NCI-H2081 (cell line): Measurements from ENCODE around the gene MKKS.
"Not testable (repeated sequence)": the region's sequence is repeated elsewhere in the genome, so short reads cannot be mapped to it uniquely, and the experiment has no call there.

Experiments used
- DNase-seq, 2 experiments: peaks; one replicate each; lab custom pipeline; 2025; lab: John Stamatoyannopoulos, UW

Gene MKKS

GRCh38 chr20:10412591-10413408 is 21.2 kb downstream of the MKKS start:
- DNase-seq: no peak

GRCh38 chr20:10411673-10412072 is 22.3 kb downstream of the MKKS start:
- DNase-seq: no peak

DNA sequence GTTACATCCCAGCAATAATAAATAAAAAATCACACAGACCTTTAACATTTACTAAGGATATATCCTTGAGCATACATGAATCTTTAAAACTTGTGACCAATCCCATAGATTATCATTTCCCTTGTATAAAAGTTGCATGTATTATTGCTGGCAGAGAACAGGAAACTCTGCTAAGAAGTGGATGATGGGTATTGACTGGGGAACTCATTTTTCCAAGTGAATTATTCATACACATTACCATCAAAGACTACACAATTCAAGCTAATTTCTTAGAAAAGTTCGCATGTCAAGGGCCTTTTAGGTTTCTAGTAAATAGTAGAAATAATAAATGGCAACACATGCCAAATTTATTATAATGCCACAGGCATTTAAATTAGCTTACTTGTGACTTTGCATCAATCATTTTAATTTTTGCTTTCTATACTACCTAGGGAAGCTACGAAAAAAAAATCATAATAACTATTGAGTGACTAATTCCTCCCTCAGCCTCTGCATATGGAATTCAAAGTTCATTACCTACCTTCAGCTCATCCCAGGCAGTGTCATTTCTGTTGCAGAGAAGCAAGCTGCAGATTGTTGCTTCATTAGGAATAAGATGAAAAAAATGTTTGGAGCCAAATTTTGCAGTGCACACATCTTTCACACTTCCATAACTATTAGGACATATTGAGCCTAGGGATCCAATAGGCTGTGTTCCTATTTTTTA is 25.8 kb downstream of the MKKS start:
- no peak for DNase-seq

- no peak for DNase-seq
These were observed 29.0 kb downstream of the MKKS start for GRCh38 chr20:10404959-10405530.

DNA sequence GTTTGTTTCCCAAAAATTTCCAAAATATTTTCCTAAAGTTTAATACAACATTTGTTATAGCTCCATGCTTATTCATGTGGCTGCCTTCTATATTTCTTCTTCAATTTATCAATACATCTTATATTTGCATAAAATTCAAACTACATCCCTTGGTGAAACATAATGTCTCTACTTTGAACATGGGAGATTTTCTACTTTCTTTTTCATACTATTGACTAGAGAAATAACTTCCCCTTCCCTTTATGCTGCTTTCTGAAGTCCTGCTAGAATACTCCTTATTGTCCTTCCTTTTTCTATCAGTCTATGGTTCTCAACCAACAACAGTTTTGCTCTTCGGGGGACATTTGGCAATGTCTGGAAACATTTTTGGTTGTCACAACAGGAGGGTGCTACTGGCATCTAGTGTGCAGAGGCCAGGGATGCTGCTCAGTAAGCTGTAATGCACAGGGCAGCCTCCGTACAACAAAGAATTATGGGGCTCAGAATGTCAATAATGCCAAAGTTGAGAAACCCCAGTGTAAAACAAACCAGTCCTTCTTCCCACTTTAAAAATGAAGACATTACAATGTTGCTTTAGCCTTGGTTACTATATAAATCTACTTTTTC is 29.9 kb downstream of the MKKS start:
- no peak for DNase-seq

DNA sequence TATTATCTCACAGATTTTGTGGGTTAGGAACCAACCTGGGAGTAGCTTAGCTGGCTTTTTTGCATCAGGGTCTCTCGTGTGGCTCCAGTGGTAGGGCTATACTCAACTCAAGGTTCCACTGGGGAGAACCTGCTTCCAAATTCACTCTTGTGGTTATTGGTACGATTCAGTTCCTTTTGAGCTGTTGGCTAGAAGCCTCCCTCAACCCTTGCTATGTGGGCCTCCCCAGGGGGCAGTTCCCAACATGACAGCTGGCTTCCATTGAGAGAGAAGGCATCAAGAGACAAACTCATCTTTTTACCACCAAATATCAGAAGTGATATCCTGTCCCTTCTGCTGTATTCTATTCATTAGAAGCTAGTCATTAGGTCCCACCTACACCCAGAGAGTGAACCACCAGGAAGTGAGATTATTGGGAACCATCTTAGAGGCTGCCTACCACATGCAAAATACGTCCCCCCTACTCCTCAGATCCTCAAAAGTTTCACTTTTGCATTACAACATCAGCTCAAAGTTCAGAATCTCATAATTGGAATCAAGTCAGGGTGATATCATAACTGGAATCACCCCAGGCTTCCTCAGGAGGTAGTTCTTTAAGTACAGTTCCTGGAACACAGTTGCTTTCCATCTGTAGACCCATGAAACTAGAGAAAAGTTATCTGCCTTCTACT is 30.9 kb downstream of the MKKS start:
- no peak for DNase-seq

GRCh38 chr20:10398834-10399369 is 35.1 kb downstream of the MKKS start:
- no peak for DNase-seq

GRCh38 chr20:10394752-10395151 is 39.3 kb downstream of the MKKS start:
- DNase-seq: not testable (repeated sequence)

DNA sequence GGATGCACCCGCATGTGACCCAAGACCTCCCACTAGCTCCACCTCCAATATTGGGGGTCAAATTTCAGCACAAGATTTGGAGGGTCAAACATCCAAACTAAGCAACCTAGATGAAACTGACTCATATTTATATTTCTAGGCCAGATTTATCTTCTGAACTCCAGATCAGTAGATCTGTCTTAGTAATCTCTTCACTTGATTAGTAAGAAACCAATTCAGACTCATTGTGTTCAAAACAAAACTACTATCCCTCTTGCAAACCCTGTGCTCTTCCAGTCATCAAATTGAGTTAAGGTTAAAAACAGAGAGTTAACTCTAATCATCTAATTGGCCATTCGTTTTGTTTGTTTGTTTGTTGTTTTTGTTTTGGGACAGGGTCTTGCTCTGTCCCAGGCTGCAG is 43.3 kb downstream of the MKKS start:
- no peak for DNase-seq

DNA sequence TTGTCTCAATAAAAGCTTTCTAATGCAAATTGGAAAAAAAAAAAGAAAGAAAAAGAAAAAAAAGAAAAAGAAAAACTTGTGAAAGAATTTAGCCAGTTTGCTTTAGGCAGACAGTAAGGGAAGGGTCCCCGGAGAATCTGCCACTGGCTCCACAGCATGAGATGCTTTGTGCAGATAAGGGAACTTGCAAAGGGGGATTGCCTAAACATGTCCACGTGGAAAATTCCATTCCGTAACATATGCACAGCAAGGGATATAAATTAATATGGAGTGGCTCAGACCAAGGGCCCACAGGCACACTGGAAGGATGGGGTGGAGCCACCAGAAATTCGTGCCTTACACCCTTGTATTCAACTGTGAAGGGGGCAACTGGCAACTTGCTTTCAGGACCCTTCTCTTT is 45.4 kb downstream of the MKKS start:
- no peak for DNase-seq

- DNase-seq: no peak
These were observed 46.3 kb downstream of the MKKS start for GRCh38 chr20:10387686-10388085.

- no peak for DNase-seq
These were observed 48.0 kb downstream of the MKKS start for GRCh38 chr20:10385850-10386544.

GRCh38 chr20:10381477-10381876 is 52.5 kb downstream of the MKKS start:
- no peak for DNase-seq

- DNase-seq: no peak
These were observed 54.3 kb downstream of the MKKS start for GRCh38 chr20:10379761-10380160.

DNA sequence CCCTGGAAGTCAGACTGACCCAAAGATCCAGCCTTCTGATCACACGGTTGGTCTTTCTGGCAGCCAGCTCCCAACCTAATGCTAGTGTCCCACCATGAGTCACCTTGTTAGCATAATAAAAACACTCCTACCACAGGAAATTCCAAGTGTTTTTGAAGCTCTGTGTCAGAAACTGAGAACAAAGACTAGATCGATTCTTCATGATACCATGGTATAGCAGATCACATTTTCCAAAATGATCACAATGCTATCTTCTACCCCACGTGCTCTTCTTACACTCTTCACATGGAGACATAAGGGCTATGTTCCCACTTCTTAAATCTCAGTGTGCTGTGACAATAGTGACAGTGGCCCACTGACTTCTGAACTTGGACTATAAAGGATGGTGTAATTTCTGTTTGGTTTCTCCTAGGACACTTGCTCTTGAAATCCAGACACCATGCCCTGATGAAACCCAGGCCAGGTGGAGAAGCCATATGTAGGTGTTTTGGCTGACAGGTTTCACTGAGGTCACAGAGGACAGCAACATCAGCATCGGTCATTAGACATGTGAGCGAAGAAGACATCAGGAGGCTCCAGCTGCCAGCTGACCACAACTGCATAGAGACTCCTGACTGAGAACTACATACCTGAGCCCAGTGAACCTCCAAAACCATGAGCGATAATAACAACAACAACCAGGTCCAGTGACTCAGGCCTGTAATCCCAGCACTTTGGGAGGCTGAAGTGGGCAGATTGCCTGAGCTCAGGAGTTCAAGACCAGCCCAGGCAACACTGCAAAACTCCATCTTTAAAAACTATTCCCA is 57.5 kb downstream of the MKKS start:
- DNase-seq: no peak

DNA sequence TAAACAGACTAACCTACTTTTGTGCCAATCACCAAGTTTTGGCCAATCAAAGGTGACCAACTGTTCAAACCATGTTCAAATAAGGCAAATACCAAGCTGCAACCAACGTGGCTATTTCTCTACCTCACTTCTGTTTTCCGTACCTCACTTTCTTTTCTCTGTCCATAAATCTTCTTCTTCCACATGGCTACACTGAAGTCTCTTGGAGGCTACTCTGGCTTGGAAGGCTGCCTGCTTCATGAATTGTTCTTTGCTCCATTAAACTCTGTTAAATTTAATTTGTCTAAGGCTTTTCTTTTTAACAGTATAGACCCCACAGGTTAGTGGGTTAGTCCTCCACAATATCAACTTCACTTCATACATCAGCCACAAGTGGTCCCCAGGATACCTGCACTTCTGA is 58.8 kb downstream of the MKKS start:
- DNase-seq: no peak

- no peak for DNase-seq
These were observed 60.0 kb downstream of the MKKS start for GRCh38 chr20:10374036-10374435.

- DNase-seq: no peak
These were observed 62.6 kb downstream of the MKKS start for GRCh38 chr20:10371467-10371866.

DNA sequence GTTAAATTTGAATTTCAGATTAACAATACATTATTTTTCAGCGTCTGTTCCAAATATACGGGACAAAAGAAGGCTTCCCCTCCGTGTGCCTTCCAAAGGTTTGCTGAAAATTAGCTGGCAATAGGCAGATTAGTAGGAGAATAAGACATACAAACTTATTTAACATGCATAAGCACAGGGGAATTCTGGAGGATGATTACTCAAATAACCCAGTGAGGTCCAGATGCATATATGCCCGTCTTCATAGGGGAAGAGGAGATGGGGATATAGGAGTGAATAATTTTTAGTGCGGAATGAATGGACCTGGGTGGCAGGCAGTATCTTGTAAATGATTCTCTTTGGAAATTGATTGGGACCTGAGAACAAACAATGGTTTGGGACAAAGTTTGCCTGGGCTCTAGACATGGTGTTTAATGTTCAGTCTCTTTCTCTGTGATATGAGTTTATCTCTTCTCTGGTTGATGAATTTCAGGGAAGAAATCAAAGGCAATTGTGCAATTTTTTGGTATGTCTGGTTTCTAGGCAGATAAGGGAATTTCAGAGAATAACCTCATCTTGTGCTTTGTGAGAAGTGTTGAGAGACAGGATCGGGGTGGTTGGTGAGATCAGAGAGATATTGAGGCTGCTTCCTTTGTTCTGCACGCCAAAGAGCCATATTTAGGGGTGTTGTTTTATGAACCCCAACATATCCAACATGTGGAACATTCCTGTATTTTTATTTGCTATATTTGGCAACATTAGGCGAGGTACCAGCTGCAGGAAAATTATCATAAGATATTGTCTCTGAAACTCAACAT is 63.7 kb downstream of the MKKS start:
- DNase-seq: no peak

- DNase-seq: no peak
These were observed 64.3 kb downstream of the MKKS start for GRCh38 chr20:10369723-10370090.
